GM12892 (cell line): ENCODE results near the gene SNED1.

Experiments used
- DNase-seq: peaks from one replicate; pipeline ENCODE4 v3.0.0; 2011; ENCODE audit not compliant: insufficient read length
- FAIRE-seq: peaks from 2 replicates; lab custom pipeline; 2011; peaks lifted over from hg19 to GRCh38; lab: Jason Lieb, UNC
- POLR2A ChIP-seq: IDR thresholded peaks from 2 replicates; pipeline ENCODE4 v1.6.1; 2011; ENCODE audit warnings: low read depth, low read length, control low read depth
- POLR2AphosphoS5 ChIP-seq: IDR thresholded peaks from 2 replicates; pipeline ENCODE4 v1.6.1; 2011; ENCODE audit warnings: low read depth, low read length, control low read depth
- TAF1 ChIP-seq: IDR thresholded peaks from 2 replicates; pipeline ENCODE4 v1.6.1; 2011; ENCODE audit warnings: low read depth, mild to moderate bottlenecking, control low read depth, low read length, borderline replicate concordance

The SNED1 gene

DNA sequence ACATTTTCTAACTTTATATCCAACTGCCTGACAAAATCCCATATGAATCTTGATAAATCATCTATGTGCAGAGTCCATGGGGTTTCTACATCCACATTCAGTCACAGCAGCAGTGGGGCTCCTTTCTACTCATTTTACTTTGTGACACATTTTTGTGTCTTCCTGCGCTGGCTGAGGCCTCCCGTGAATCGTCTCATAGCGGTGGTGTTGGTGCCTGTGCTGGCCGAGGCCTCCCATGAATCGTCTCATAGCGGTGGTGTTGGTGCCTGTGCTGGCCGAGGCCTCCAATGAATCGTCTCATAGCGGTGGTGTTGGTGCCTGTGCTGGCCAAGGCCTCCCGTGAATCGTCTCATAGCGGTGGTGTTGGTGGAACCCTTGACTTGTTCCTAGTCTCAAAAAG, 17.0 kb downstream of the SNED1 start:
- TF ChIP-seq POLR2A (no peak), POLR2AphosphoS5 (no peak), TAF1 (no peak)
- DNase-seq (no peak), FAIRE-seq (no peak)

DNA sequence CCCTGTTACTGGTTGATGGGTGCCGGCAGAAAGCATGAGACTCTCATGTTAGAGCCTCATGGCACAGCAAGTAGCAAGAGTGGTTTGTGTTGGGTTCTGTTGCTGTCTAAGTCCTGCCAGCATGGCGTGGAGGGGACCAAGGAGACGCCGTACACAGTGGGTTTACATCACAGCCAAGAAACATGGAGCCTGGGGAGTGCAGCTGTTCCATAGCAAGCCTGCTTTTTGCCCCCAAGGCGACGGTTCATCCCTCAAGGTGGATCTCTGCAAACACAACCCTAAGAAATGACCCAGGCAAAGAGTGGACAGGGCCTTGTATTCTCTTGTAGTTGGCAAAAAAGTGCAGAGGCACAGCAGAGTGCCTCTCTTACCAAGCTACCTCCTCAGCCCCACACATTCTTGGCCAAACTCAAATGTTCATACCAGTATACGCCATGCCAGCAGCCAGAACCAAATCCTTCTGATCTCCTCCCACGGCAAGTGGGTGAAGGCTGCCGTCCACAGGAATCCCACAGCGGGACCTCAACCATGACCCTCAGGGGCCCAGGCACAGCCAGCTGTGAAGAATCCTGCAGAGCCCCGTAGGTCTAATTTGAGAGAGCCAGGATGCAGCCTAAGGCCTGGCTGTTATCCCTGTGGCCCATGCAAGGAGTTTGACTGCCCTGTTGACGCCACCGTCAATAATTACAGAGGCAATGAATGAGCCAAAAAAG, 19.0 kb downstream of the SNED1 start:
- DNase-seq (no peak), FAIRE-seq (no peak)
- TF ChIP-seq POLR2AphosphoS5 (no peak), TAF1 (no peak), POLR2A (no peak)

- no peak for FAIRE-seq
- TF ChIP-seq POLR2AphosphoS5 (no peak), POLR2A (no peak), TAF1 (no peak)
- no peak for DNase-seq
Observed at GRCh38 chr2:241018051-241018891, 19.9 kb downstream of the SNED1 start.

- TF ChIP-seq POLR2AphosphoS5 (no peak), POLR2A (no peak), TAF1 (no peak)
- no peak for FAIRE-seq
- no peak for DNase-seq
Observed at GRCh38 chr2:241019441-241020139, 21.2 kb downstream of the SNED1 start.

- DNase-seq (no peak), FAIRE-seq (no peak)
- TF ChIP-seq POLR2AphosphoS5 (no peak), TAF1 (no peak), POLR2A (no peak)
Observed at GRCh38 chr2:241020201-241020600, 21.8 kb downstream of the SNED1 start.

- TF ChIP-seq TAF1 (no peak), POLR2A (no peak), POLR2AphosphoS5 (no peak)
- no peak for DNase-seq
- no peak for FAIRE-seq
Observed at GRCh38 chr2:241020629-241021190, 22.3 kb downstream of the SNED1 start.

DNA sequence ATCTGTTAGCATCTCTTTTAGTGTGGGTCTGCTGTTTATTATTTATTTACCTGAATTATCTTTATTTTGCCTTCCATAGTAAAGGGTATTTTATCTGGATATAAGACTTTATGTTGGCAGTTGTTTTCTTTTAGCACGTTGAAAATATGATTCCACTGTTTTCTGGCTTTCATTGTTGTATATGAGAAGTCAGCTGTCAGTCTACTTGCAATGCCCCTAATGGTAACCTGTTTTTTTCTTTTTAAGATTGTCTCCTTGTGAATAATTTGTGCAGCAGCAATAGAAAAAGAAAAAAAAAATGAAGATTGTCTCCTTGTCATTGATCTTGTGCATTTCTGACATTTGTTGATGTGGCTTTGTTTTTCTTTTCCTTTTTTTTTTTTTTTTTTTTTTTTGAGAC, 27.2 kb downstream of the SNED1 start:
- no peak for TF ChIP-seq POLR2A
- TF ChIP-seq POLR2AphosphoS5: no peak
- TF ChIP-seq TAF1: no peak
- no peak for FAIRE-seq
- DNase-seq: no peak

DNA sequence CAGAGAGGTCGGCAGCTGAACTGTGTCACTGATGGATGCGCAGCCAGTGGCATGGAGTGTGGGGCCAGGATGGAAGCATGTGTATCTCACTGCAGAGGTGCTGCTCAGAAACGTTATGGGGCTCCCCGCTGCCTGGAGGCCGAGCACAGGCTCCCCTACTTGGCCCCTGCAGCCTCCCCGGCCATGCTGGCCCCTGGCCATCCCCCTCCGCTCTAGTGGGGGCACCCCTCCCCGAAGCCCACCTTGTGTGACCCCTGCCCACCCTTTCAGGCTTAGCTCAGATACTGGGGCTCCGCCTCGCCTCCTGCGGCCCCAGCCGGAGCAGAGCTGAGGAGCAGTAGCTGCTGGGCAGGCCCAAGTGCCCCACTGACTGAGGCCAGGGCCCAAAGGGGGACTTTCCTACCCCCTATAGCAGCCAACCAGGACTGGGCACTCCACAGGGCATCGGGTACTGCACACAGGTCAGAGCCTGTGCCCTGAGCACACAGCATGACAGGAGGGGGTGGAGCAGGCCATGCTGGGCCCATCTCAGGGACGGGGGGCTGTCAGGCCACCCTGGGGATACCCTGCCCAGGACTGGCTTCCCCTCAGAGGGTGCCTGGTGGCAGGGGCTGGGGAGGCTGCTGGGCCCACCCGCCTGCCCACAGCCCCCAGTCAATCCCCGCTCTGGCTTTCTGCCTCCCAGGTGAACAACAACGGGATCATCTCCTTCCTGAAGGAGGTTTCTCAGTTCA, 31.3 kb downstream of the SNED1 start:
- DNase-seq (no peak), FAIRE-seq (no peak)
- no peak for TF ChIP-seq POLR2A
- no peak for TF ChIP-seq POLR2AphosphoS5
- no peak for TF ChIP-seq TAF1

- FAIRE-seq: no peak
- no peak for DNase-seq
- TF ChIP-seq TAF1 (no peak), POLR2A (no peak), POLR2AphosphoS5 (no peak)
Observed at GRCh38 chr2:241030333-241030680, 31.9 kb downstream of the SNED1 start.

DNA sequence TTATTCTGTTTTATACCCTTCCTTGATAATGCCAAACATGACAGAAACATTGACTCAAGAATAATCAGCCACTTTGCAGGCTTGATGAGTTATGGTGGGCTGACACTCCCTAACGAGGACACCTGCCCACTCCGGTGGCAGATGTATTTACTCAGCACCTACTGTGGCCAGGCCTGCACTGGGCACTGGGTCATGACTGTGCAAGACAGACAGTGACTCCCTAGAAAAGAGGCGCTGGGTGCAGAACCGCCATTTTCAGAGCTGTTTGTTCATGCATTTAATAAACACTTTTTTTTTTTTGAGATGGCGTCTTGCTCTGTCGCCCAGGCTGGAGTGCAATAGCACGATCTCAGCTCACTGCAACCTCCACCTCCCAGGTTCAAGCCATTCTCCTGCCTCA, 32.5 kb downstream of the SNED1 start:
- DNase-seq (no peak), FAIRE-seq (no peak)
- TF ChIP-seq TAF1: no peak
